SK-N-MC (cell line): Measurements from ENCODE around the gene MED23.

Source experiments
- DNase-seq: peaks from one replicate; pipeline ENCODE4 v3.0.0-alpha.2; 2011; ENCODE audit warnings: low read depth, low spot score
- H3K27ac ChIP-seq: fragments of 200-600 bp; sonication (generic); 2 replicates; pipeline ENCODE4 v1.5.1; 2016; ENCODE audit warnings: mixed run types
- H3K36me3 ChIP-seq: fragments of 200-600 bp; sonication (generic); 2 replicates; pipeline ENCODE4 v1.6.1; 2017; ENCODE audit warnings: antibody characterized with exemption, low read length, mixed read lengths; ENCODE audit not compliant: insufficient read depth
- H3K4me3 ChIP-seq: fragments of 200-600 bp; sonication (generic); 2 replicates; pipeline ENCODE4 v1.5.1; 2016
- H3K9ac ChIP-seq: fragments of 200-600 bp; sonication (generic); 2 replicates; pipeline ENCODE4 v1.8.0; 2017; ENCODE audit warnings: mixed run types, mixed read lengths; ENCODE audit not compliant: insufficient read length
- H3K9me3 ChIP-seq: fragments of 200-600 bp; sonication (generic); 2 replicates; pipeline ENCODE4 v1.6.1; 2017; ENCODE audit warnings: low read depth, mild to moderate bottlenecking, antibody characterized with exemption, low read length, moderate library complexity, mixed read lengths
- EZH2 ChIP-seq: fragments of 200-600 bp; sonication (generic); IDR thresholded peaks from one replicate; pipeline ENCODE4 v1.6.1; 2017; ENCODE audit warnings: antibody characterized with exemption
- FOXP2 ChIP-seq: optimal IDR thresholded peaks from 2 replicates; pipeline ENCODE3; 2011; ENCODE audit warnings: mild to moderate bottlenecking, moderate library complexity; ENCODE audit not compliant: insufficient read depth; ENCODE audit errors: extremely low read length, control extremely low read depth
- POLR2AphosphoS5 ChIP-seq: IDR thresholded peaks from 2 replicates; pipeline ENCODE4 v1.6.1; 2012; ENCODE audit warnings: mild to moderate bottlenecking, low read depth, low read length, borderline replicate concordance

The MED23 gene

DNA sequence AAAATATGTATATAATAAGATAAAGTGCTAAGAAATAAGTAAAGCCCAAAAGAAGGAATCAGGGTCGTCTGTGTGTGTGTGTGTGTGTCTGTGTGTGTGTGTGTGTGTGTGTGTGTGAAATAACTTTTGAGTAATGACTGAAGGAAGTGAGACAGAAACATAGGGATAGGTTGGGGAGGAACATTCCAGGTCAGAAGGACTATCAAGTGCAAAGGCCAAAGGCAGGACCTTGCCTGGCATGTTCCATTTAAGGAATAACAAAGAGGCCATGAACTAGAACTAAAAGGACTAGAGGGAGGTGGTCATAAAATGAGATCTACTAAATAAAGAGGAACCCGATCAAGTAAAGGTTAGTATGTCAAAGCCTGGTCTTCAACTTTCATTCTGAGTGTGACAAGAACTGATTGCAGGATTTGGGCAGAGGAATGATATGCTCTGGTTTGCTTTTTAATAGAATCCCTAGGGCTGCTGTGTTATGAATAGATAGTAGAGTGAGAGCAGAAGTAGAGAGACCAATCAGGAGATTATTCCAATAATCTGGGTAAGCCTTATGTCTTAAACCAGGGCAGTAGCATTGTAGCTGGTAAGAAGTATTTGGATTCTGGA lies 15.9 kb upstream of the MED23 start:
- TF ChIP-seq EZH2 (no peak), POLR2AphosphoS5 (no peak), FOXP2 (no peak)
- DNase-seq, result no peak
- H3K27ac ChIP-seq, result no peak overlapping the region
- H3K9me3 ChIP-seq, result no peaks in the 10 kb centered on the region
- H3K9ac ChIP-seq, result no peak overlapping the region
- H3K4me3 ChIP-seq, result no peak overlapping the region
- peaks cover 3% of the 10 kb centered on the region; the same call in 1 of the 2 replicates for H3K36me3 ChIP-seq

DNA sequence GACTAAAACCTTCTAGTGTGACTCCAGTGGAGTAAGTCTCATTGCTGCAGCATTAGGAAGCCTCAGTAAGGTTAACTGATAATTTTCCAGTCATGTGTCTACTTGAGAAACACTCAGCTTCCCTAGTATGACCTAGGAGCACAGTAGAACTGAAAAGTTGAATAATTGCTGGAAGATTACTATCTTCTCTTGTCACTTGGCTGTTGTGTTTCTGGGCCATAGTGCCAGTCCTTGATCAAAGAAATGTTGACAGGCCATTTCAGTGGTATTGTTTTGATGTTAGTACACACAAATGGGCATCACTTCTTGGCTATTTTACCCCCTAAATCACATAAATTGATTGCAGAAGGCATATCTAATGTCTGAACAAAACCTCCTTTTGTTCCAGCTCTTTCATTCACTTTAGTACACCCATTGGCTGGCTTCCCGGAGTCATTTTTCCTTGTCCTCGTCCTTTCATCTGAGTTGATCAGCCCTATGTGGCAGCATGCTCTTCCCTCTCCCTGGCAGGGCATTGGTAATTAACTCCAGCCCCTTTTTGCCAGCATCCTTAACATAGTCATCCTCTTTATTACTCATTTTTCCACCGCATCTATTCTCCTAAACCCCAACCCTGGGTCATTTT lies 15.1 kb upstream of the MED23 start:
- Histone ChIP-seq H3K9ac (no peak overlapping the region), H3K36me3 (peaks cover 3% of the 10 kb centered on the region; the same call in 1 of the 2 replicates), H3K4me3 (no peak overlapping the region), H3K9me3 (no peaks in the 10 kb centered on the region), H3K27ac (no peak overlapping the region)
- TF ChIP-seq POLR2AphosphoS5, result no peak
- no peak for TF ChIP-seq FOXP2
- TF ChIP-seq EZH2, result no peak
- no peak for DNase-seq

DNA sequence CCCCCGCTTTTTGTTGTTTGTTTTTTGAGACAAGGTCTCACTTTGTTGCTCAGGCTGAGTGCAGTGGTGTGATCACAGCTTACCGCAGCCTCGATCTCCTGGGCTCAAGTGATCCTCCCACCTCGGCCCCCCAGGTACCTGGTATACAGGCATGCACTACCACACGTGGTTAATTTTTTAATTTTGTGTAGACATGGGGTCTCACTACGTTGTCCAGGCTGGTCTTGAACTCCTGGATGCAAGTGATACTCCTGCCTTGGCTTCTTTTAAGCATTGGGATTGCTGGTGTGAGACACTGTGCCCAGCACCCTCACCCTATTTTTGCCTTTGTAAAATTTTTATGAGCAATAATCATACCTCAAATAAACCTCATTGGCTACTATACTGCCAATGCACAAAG lies 14.5 kb upstream of the MED23 start:
- DNase-seq, result no peak
- H3K4me3 ChIP-seq, result no peak overlapping the region
- no peaks in the 10 kb centered on the region for H3K9me3 ChIP-seq
- H3K36me3 ChIP-seq, result peaks cover 3% of the 10 kb centered on the region; the same call in 1 of the 2 replicates
- no peak overlapping the region for H3K9ac ChIP-seq
- no peak for TF ChIP-seq POLR2AphosphoS5
- no peak for TF ChIP-seq EZH2
- no peak for TF ChIP-seq FOXP2
- H3K27ac ChIP-seq, result no peak overlapping the region

DNA sequence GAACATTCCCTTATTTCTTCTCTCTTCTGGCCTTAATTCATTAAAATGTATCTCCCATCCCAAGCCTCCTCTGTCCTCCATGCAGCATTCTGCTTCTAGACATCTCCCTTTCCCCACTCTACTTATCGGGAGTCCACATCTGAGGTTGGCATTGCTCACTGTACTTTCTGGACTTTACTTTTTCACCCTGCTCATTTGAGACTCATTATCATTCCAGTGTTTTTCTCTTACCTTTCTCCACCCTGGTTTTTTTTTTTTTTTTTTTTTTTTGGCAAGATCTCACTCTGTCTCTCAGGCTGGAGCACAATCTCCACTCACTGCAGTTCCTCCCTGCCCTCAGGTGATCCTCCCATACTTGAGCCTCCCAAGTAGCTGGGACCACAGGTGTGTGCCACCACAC lies 13.5 kb upstream of the MED23 start:
- H3K4me3 ChIP-seq, result no peak overlapping the region
- no peak overlapping the region for H3K9ac ChIP-seq
- no peak for DNase-seq
- TF ChIP-seq FOXP2 (no peak), EZH2 (no peak), POLR2AphosphoS5 (no peak)
- no peak overlapping the region for H3K27ac ChIP-seq
- H3K36me3 ChIP-seq, result peaks cover 3% of the 10 kb centered on the region; the same call in 1 of the 2 replicates
- no peaks in the 10 kb centered on the region for H3K9me3 ChIP-seq

DNA sequence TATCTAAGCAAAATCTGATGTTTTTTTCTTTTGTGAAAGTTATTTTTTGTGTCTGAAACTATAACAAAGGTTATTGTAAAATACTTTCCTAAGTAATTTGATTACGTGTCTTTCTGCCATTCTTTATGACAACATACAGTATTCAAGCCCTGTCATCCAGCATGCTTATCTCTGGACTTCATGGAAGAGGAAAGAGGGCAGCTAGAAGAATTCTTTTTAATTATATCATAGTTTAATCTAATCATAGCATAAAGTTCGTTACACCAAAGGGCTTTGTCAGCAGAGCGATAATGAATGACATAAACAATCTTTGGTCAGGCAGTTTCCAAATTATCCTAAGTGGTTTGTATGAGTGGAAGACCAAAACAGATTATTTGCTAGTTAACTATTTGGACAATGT lies 12.5 kb upstream of the MED23 start:
- TF ChIP-seq EZH2 (no peak), FOXP2 (no peak), POLR2AphosphoS5 (no peak)
- no peak overlapping the region for H3K9ac ChIP-seq
- H3K27ac ChIP-seq, result no peak overlapping the region
- no peaks in the 10 kb centered on the region for H3K9me3 ChIP-seq
- DNase-seq, result no peak
- H3K4me3 ChIP-seq, result no peak overlapping the region
- H3K36me3 ChIP-seq, result peaks cover 3% of the 10 kb centered on the region; the same call in 1 of the 2 replicates

DNA sequence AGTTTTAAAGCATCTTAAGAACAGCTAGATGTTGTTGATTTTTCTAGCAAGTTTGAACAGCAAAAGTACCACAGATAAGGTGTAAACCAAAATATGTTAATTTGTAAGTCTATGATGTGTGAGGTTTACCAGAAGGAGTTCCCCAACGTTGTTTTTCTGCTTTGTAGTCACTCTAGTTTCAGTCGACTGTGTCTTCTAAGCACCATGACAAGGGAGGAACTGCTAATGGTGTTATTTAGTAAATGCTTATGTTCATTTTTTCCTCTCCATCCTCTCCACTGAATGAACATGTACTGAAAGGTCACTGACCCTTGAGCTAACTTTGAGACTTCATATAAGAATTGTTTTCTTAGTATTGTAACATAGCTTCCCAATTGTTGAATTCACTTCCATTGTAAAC lies 12.1 kb upstream of the MED23 start:
- Histone ChIP-seq H3K9ac (no peak overlapping the region), H3K4me3 (no peak overlapping the region), H3K27ac (no peak overlapping the region), H3K9me3 (no peaks in the 10 kb centered on the region), H3K36me3 (peaks cover 3% of the 10 kb centered on the region; the same call in 1 of the 2 replicates)
- no peak for DNase-seq
- TF ChIP-seq FOXP2 (no peak), EZH2 (no peak), POLR2AphosphoS5 (no peak)

DNA sequence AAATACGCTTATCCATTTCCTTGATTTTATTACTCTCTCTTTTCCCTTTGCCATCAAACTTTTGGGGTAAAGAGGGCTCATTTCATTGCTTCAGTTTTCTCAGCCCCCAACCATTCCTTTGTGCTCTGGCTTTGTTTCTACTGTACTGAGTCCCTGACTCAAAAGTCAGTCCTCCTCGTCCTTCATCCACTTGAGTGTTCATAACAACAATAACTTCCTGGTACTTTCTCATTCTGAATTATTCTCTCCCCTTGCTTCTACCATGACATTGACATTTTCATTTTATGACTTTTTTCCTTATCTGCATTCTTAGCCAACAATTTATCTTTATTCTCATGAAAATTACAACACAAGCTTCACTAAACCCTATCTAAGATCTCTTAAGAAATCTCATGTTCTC lies 10.0 kb upstream of the MED23 start:
- no peaks in the 10 kb centered on the region for H3K9me3 ChIP-seq
- peak overlapping the region; percentile 73 for H3K4me3 ChIP-seq
- TF ChIP-seq FOXP2, result no peak
- no peak for TF ChIP-seq EZH2
- no peak for DNase-seq
- 0 out of 2 replicates have a peak overlapping the region, but pooled peaks have one; percentile 14 for H3K27ac ChIP-seq
- peak overlapping the region; percentile 61 for H3K9ac ChIP-seq
- H3K36me3 ChIP-seq, result peaks cover 3% of the 10 kb centered on the region; the same call in 1 of the 2 replicates

DNA sequence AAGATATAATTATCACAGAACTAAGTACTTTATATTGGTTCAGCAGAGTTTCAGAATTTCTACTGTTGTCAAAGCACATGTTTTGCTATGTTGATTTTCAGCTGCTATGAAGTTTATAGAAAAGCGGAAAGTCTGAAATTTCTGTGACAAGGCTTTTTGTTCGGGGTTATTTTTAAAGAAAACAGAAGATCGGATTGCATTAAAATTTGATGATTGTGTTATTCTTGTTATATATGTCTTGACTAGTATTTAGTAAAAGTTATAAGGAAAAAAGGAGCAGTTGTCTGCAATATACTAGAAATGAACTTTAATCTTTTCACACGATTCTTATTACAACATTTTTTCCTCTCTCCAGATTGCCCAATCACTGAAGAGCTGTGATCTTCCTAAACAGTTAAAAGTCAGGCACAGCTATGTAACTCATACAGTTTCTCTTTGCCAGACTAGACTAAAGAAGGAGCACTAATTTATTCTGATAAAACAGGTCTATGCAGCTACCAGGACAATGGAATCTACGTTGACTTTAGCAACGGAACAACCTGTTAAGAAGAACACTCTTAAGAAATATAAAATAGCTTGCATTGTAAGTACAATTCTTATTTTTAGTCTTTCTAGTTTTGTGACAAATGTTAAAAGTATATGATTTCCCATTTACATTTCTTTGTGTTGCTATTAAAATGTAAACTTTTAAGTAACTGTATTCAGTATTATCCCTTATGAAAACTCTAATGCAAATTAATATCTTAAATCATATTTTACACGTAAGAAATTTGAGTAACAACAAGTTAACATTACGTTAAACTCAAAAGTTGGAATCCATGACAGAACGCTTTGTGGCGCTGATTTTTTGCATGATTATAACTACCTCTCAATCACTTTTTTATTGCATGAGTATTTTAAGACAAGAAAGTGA lies 9.1 kb upstream of the MED23 start, which contains the start of gene ENPP3:
ENPP3 (plus strand) TSS at position 423 of the 913 bp plus-strand sequence; CDS start at position 506, 83 bp downstream.
- DNase-seq, result peak; percentile 34
- H3K9ac ChIP-seq, result peak within 1 kb of the TSS; percentile 61
- no peaks in the 10 kb centered on the region for H3K9me3 ChIP-seq
- TF ChIP-seq POLR2AphosphoS5 (peak; percentile 46), FOXP2 (no peak), EZH2 (no peak)
- peak within 1 kb of the TSS; percentile 73 for H3K4me3 ChIP-seq
- H3K27ac ChIP-seq, result 0 out of 2 replicates have a peak within 1 kb of the TSS, but pooled peaks have one; percentile 14
- H3K36me3 ChIP-seq, result peaks cover 3% of the 10 kb centered on the region; the same call in 1 of the 2 replicates
